HG03103 (cell line): Measurements from ENCODE around the gene SETD5.

Experiments used
- ATAC-seq: cut with Tn5 transposase; IDR thresholded peaks from one replicate; pipeline ENCODE4 v1.9.1; 2021; ENCODE audit warnings: low read depth; ENCODE audit not compliant: unreplicated experiment

SETD5 gene

GRCh38 chr3:9508781-9509180 lies 111.4 kb downstream of the SETD5 start:
- ATAC-seq: no peak

DNA sequence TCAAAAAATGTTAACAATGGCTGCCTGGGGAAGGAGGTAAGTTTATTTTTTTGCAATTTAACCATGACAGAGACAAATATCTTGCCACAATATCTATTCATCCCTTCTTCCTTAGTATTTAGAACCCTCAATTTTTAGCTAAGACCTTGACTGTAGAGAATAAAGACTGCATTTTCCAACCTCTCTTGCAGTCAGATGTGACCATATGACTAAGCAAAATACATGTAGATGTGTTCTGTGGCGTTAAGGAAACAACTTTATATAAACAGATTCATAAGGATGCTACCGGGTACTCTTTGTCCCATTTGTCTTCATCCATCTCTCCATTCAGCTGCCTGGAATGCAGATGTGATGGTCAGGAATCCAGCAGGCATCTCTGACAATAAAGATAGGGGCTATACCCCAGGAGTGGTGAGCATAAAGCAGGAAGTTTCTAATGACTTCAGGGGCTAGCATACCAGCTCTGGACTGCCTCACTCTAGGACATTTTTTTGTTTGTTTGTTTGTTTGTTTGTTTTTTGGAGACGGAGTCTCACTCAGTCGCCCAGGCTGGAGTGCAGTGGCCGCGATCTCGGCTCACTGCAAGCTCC lies 115.1 kb downstream of the SETD5 start:
- ATAC-seq: no peak

DNA sequence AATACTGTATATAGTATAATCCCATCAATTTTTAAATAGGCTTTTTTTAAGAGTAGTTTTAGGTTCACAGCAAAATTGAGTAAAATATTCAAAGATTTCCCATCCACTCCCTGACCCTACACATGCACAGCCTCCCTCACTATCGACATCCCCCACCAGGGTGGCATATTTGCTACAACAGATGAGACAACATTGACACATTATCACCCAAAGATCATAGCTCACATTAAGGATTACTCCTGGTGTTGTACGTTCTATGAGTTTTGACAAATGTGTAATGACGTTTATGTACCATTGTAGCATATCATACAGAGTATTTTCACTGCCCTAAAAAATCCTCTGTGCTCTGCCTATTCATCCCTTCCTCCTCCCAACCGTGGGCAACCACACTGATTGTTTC lies 116.9 kb downstream of the SETD5 start:
- ATAC-seq: no peak

- no peak for ATAC-seq
Observed at GRCh38 chr3:9514956-9515355, 117.5 kb downstream of the SETD5 start.

- no peak for ATAC-seq
Observed at GRCh38 chr3:9525078-9525477, 127.7 kb downstream of the SETD5 start.
